NCI-H748 (cell line): ENCODE results near the gene ZDHHC24.
"Not testable (repeated sequence)": the region's sequence is repeated elsewhere in the genome, so short reads cannot be mapped to it uniquely, and the experiment has no call there.

Experiments used
- DNase-seq: peaks from one replicate; lab custom pipeline; 2025; ENCODE audit not compliant: unreplicated experiment; lab: John Stamatoyannopoulos, UW

The ZDHHC24 gene, protein sequence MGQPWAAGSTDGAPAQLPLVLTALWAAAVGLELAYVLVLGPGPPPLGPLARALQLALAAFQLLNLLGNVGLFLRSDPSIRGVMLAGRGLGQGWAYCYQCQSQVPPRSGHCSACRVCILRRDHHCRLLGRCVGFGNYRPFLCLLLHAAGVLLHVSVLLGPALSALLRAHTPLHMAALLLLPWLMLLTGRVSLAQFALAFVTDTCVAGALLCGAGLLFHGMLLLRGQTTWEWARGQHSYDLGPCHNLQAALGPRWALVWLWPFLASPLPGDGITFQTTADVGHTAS

DNA sequence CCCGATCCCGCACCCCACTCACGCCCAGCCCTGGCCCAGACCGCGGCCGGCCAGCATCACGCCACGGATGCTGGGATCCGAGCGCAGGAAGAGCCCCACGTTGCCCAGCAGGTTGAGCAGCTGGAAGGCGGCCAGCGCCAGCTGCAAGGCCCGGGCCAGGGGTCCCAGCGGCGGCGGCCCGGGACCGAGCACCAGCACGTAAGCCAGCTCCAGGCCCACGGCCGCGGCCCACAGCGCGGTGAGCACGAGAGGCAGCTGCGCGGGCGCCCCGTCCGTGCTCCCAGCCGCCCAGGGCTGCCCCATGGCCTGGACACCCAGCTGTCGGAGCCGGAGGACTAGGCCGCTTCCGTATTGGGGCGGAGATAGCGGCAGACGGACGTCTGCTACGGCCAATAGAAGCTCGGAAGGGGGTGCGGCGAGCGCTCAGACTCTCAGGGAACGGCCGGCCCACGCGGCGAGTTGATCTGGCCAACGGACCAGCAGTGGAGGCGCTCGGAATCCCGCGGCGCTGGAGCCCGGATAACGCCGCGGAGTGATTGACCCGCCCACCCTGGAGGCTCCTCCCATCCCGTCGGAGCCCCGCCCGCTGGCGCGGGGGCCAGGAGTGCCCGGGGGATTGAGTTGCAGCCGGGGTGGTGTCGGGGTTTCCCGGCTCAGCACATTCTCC is at the start of gene ZDHHC24:
Gene ZDHHC24 (minus strand): TSS at position 348 of the 667 bp plus-strand sequence. CDS start 45 bp downstream, at position 303.
- peak; percentile 97 for DNase-seq

DNA sequence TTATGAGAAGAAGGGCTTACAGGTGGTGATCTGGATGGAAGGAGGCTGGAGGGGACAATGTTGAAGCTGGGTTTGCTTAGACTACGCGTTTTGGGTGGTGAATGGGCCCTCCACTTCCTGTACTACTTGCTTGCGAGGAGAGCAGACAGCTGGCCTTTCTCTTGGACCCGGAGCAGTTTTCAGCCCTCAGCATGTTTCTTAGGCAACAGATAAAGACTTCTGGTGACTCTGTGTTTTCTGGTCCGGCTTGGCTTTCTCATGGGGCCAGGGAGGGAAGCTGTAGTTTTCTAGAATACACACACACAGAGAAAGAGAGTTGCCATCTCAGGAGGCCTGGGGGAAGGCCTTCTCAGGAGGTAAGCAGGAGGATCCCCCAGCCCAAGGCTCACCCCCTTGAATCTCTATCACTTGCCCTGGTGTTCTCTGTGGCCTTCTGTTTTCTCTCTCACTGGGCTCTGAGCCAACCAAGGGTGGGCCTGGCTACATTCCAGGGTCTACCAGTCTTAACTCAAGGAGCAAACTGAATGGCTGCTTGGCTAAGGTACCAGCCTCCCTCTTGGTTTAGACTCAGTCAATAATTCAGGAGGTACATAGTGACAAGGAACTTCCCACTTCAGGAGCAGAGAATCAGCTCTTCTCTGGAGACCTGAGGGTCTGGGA is 49.5 kb upstream of the ZDHHC24 start:
- DNase-seq = no peak

DNA sequence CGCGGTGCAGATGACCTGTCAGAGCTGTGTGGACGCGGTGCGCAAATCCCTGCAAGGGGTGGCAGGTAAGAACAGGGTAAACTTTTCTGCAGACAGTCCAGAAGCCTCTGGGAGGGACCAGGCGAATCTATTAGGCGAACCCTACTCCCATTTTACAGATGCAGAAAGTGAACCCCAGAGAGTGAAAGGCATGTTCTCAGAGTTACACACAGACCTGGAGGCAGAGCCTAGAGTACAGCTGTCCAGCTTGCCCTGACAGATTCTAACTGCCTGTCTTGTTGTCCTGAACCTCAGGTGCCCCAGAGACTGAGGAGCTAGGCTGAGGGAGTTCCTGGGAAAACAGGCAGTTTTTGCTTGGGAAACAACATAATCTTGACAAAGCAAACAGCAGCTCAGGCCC is 47.8 kb upstream of the ZDHHC24 start:
- no peak for DNase-seq

DNA sequence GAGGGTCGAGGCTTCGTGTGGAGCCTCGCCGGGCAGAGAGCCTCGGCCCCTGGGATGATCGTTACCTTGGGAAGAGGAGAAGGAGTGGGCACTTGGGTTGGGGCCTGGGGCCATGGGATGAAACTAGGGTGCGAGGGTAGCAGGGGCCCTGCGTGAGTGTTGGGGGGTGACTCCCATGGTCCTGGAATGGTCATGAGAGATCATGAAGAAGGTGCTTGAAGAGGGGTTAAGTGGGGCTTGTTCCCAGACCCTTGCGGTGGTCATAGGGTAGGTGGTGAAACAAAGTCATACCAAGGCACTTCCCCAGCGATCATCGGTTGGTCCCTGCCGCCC is 47.4 kb upstream of the ZDHHC24 start:
- DNase-seq = no peak

DNA sequence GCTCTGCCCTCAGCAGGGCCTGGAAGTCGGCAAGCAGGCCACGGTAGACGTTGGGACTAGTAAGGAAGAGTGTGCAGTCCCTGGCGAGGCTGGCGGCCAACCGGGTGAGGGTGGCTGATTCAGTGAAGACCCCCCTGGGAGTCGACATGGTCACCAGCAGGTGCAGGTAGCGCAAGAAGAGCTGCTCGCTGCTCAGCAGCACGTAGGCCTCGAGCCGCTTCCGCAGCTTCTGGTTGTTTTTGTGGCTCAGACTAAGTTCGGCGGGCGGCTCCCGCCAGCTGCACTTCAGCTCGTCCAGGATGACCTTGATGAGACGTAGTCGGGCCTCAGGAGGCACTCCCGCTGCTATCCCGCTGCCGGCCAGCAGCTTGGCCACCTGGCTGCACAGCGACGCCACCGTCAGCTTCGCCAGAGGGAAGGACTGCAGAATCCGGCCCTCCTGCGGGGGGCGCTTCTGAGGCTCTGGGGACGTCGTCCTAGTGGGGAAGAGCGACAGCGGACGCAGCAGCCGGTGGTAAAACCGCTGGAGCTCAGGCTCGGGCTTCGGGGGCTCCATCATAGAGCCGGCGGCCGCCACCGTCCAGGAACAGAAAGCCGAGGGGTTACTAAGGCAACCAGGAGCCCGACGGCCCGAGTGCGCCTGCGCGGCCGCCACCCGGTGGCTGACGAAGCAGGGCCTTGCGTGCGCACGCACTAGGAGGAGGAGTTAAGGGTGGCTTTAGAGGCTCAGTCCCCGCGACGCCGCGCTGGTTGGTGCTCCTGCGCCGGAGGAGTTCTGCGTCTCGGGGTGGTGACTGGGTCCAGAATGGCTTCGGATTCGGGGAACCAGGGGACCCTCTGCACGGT is 46.8 kb upstream of the ZDHHC24 start, which contains the start of the genes CCDC87 and CCS:
Gene CCDC87 (minus strand): TSS at position 607 of the 846 bp plus-strand sequence. CDS start 48 bp downstream, at position 559.
Gene CCS (plus strand): TSS at position 729 of the 846 bp plus-strand sequence. CDS start 77 bp downstream, at position 806.
- DNase-seq = peak; percentile 96

DNA sequence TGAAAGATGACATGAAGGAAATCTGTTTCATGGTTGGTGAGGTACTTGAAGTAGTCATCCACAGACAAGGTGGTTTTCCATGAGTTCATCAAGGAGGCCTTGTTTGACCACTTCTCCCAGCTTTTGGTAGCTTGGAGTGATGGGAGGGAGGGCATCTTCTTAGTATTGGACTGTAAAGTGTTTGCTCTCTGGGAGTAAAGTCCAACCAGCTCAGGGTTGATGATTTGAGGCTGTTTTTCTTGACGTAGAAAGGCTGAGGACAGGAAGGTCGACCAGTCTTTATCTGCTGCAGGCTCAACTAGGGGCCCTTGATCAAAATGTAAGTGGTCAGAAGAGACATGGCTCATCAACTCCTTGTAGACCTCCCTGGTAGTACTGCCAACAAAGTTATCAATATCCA is 45.3 kb upstream of the ZDHHC24 start:
- no peak for DNase-seq

DNA sequence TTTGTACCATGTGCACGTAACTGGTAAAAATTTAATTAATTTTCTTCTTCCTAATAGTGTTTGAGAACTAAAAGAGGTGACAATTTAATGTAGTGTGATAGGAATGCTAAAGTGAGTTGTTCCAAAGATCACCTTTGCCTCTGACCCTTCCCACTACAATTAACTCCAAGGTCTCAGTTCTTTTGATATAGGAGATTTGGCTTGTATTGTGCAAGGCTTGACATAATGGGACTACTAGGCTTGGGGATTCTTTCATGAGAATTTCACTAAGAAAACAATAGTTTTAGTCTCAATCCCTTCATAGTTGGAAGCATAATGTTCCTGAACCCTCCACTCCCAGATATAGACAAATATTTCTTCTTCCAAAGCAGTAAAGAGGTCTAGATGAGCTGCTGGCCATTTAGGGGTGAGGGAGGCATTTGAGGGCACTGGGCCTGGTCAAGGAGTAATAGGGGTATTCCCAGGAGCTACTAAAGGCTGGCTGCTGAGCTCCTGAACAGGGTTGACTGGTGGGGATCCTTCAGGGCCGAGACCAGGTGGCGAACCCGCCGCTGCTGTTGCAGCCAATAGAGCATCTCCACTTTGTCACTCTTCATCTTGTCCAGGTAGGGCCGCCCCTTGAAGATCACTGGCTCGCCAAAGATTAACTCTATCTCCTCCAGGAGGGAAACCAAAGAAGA is 44.3 kb upstream of the ZDHHC24 start:
- DNase-seq = no peak

DNA sequence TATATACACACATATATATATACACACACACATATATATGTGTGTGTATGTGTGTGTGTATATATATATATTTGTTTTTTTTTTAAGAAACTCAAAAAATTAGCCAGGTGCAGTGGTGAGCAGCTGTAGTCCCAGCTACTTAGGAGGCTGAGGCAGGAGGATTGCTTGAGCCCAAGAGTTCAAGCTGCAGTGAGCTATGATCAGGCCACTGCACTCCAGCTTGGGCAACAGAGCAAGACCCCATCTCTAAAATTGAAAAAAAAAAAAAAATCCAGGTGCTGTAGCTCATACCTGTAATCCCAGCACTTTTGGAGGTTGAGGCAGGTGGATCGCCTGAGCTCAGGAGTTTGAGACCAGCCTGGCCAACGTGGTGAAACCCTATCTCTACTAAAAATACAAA is 43.5 kb upstream of the ZDHHC24 start:
- DNase-seq = not testable (repeated sequence)

DNA sequence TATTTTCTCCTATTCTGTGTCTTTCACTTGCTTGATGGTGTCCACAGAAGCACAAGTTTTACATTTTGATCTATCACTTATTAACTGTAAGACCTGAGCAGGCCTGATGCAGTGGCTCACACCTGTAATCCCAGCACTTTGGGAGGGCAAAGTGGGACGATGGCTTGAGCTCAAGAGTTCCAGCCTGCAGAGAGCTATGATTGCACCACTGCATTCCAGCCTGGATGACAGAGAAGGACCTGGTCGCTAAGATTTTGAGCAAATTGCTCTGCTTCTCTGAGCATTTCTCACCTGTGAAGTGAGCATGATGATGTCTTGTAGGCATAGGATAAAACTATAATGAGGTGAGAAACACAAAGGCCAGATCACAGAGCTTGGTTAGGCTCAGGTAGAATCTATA is 40.3 kb upstream of the ZDHHC24 start:
- DNase-seq = no peak

DNA sequence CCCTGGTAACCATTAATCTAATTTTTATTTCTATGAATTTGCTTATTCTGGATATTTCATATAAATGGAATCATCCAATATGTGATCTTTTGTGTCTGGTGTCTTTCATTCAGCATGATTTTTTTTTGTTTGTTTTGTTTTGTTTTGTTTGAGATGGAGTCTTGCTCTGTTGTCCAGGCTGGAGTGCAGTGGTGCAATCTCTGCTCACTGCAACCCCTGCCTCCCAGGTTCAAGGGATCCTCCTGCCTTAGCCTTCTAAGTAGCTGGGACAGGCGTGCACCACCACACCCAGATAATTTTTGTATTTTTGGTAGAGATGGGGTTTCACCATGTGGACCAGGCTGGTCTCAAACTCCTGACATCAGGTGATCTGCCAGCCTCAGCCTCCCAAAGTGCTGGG is 39.6 kb upstream of the ZDHHC24 start:
- not testable (repeated sequence) for DNase-seq

DNA sequence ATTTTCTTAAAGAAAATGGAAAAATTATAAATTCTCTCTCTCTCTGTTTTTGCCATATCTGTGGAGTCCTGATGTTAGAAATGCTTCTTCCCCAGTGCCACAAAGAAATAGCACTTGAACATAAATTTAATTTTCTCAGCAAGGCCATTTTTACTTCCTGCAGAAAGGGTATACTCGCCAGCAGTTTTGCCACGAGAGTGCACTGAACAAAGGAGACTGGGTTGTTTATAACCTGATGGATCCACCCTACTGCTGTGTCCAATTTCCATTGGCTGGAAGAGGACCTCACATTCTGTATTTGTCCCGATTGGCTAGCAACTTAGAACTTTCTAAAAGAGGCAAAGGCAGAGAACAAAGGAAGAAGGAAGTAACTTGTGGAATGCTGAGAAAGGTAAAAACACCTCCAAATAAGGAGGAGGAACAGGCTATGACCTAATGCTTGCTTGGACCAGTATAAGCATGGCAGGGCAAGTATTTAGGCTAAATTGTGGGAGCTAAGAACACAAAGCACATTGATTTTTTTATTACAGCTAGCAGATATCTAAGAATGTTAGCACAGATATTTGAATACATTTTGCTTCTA is 36.8 kb upstream of the ZDHHC24 start:
- DNase-seq = not testable (repeated sequence)

DNA sequence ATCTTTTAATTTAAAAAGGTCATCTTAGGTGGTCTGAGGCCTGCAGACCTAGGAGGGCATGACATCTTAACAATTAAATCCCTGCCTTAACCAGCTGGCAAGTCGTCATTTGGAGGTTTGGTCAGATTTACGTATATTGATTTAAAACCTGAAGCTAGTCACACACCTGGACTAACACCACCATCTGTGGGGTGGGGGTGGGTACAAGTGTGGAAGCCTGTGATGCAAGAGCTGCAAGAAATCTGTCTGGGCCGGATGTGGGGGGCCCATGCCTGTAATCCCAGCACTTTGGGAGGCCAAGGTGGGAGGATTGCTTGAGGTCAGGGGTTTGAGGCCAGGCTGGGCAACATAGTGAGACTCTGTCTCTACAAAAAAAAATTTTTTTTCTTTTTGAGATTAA is 35.4 kb upstream of the ZDHHC24 start:
- no peak for DNase-seq

DNA sequence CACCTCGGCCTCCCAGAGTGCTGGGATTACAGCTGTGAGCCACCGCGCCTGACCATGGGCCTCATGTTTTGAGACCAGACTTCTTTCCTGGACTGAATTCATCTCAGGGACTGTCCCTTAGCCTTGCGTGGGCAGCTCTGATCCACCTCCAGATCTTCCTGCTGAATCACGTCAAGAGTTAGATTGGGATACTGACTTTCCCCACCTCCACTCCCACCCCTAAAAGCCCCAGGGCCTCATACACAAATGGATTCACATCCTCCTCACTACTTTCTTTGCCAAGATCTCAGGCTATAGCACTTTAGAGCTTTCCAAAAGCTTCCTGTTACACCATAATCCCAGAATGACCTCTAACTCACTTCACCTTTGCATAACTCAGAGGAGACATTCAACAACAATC is 35.0 kb upstream of the ZDHHC24 start:
- no peak for DNase-seq

DNA sequence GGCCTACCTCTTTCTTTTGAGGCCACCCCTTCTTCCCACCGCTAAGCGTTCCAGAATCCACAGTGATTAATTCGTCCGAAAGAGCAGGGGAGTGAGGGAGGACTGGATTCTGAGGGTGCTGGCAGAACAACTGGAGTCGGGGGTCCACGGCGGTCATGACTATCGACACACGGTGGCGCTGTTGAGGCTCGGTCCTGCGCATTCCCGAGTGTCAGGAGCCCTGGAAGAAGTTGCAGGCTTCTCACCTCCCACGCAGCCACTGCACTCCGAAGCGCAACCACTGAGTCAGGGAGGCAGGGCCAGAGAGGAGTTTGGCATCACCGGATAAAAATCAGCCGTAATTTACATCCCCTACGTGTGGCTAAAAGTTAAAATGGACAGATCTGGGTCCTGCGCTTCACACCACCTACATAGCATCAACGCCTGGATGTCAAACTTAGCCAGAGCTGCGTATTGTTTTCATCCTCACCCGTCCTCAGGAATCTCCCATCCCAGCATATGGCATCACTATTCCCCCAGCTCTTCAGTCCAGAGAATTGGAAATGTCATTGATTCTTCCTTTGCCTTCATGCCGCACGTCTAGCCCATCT is 33.3 kb upstream of the ZDHHC24 start:
- peak; percentile 55 for DNase-seq

DNA sequence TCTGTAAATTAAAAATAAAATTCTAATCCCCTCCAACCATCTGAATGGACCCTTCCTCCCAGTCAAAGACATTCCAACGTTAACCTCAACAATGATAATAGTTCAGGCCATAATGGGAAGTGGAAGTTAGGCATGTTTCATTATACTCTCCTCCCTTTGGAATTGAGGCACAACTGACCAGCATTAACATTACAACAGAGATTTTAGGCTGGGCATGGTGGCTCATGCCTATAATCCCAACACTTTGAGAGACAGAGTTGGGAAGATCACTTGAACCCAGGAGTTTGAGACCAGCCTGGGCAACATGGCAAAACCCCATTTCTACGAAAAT is 25.0 kb upstream of the ZDHHC24 start:
- DNase-seq = no peak

DNA sequence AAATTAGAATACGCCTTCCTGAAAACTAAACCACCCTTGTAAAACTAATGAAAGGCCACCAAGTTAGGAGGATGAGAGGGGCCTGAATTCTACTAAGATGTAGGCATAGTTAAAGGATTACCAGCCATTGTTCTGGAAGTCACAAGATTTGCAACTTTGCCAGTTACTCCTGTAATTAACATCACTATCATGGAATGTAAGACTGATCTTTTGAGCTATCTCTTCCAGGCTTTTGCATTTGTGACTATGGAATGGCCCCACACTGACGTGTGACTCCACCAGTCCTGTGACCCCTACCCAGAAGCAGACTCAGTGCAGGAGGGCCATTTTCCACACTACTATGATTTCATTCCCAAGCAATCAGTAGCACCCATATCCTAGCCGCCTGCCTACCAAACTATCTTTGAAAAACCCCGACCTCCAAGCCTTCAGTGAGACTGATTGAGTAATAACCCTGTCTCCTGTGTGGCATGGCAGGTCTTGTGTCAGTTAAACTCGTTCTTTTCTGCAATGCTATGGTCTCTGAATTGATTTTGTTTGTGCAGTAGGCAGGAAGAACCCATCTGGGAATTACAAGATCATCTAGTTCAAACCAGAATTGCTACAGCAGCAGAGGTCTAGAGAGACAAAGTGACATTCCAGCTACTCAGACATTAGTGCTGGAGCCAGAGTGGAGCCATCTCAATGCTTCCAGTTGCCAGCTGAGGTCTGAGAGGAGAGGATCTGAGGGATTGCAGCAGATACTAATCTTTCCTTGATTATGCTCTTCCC is 24.4 kb upstream of the ZDHHC24 start:
- no peak for DNase-seq

DNA sequence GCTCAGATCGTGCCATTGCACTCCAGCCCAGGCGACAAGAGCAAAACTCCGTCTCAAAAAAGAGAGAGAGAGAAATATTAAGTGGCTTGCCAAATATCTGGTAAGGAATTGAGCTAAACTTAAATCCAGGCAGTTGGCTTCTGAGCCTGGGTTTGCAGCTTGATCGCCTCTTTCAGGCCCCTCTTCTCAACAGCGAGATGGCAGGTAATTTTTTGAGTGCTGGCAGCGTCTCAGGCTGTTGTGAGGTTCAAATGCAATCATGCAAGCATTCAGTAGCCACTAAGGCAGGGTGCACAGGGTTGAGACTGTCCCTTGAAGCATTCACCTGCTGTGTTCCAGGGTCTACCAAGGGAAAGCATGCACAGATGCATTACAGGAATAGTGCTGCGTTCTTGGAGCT is 23.2 kb upstream of the ZDHHC24 start:
- no peak for DNase-seq

DNA sequence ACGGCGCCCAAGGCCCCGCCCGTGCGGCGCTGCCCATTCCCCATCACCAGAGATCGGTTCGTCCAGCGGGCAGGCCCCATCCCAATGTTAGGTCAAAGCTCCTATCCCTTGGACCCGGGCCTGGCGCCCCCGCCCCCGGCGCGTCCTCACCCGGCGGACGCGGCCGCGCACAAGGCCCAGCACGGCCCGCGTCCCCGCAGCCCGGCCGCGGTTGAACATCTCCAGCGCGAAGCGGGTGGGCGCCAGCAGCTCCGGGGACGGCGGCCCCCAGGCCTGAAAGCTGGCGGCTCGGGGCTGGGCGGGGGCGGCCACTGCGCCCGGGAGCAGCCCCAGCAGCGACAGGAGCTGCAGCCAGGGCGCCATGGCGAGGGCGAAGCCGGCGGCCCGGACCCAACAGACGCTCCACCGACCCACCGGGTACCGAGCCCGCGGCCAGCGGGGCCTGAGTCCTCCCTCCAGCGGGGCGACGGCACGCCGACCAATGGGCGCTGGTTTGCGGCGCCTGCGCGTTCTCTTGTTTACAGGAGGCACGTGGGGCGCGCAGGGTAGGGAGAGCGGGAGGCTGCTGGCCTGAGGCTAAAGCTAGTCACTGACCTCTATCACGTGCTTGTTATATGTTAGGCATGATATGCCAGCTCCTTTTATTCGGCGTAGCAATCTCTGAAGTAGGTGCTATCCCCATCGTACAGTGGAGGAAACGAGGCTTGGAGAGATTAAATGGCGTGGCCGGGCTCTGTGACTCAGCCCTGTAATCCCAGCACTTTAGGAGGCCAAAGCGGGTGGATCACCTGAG is 22.5 kb upstream of the ZDHHC24 start, which contains the start of gene CTSF:
Gene CTSF (minus strand): TSS at position 483 of the 793 bp plus-strand sequence. CDS start 120 bp downstream, at position 363.
- DNase-seq = peak; percentile 87
